IMR-90 (cell line): ENCODE results near the gene CREG1.

Source experiments
- CTCF ChIP-seq: conservative IDR thresholded peaks from 2 replicates; pipeline ENCODE4 v1.5.1; 2012; ENCODE audit warnings: mild to moderate bottlenecking, low read depth, low read length, improper control_type of control experiment
- POLR2A ChIP-seq: IDR thresholded peaks from 2 replicates; pipeline ENCODE4 v1.6.1; 2012; ENCODE audit warnings: mild to moderate bottlenecking, low read depth, low read length
- RCOR1 ChIP-seq: IDR thresholded peaks from 2 replicates; pipeline ENCODE4 v1.6.1; 2012; ENCODE audit warnings: mild to moderate bottlenecking, low read length, improper control_type of control experiment; ENCODE audit not compliant: insufficient replicate concordance
- RFX5 ChIP-seq: IDR thresholded peaks from 2 replicates; pipeline ENCODE4 v1.8.0; 2012; ENCODE audit warnings: low read depth, mild to moderate bottlenecking, low read length, moderate library complexity
- SMC3 ChIP-seq: fragments of 150-350 bp; IDR thresholded peaks from 2 replicates; pipeline ENCODE4 v1.6.1; 2016; ENCODE audit warnings: low read depth, mild to moderate bottlenecking, antibody characterized with exemption, low read length, moderate library complexity
- USF2 ChIP-seq: fragments of 150-350 bp; IDR thresholded peaks from 2 replicates; pipeline ENCODE4 v1.6.1; 2017; ENCODE audit warnings: mild to moderate bottlenecking, antibody characterized with exemption, low read length, low read depth

DNA sequence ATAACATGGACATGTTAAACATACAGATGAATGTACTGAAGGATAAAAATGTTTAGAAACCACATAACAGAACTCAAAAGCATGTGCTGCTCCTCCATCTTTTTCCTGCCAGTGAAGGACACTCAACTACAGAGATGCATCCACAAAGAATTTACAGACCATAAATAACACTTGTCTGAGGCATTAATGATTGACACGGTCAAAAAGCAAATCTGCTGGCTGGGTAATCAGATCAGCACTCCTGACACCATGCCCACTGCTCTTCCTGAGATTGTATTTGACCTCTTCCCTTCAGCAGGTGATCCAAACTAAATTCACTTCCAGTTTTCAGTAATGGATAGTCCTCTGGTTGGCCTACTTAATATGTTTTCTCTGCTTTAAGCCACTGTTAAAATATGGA, 6.6 kb downstream of the CREG1 start:
- TF ChIP-seq SMC3 = no peak
- no peak for TF ChIP-seq RCOR1
- TF ChIP-seq POLR2A = no peak
- TF ChIP-seq CTCF = no peak
- TF ChIP-seq RFX5 = no peak
- TF ChIP-seq USF2 = no peak
